GM21381 (cell line): ENCODE data around the gene STX8.

Experiments used
- ATAC-seq: cut with Tn5 transposase; IDR thresholded peaks from one replicate; pipeline ENCODE4 v1.9.1; 2021; ENCODE audit warnings: mild to moderate bottlenecking, moderate library complexity; ENCODE audit not compliant: unreplicated experiment

Gene STX8

GRCh38 chr17:9446528-9446927 is 129.1 kb downstream of the STX8 start:
- ATAC-seq, result no peak

DNA sequence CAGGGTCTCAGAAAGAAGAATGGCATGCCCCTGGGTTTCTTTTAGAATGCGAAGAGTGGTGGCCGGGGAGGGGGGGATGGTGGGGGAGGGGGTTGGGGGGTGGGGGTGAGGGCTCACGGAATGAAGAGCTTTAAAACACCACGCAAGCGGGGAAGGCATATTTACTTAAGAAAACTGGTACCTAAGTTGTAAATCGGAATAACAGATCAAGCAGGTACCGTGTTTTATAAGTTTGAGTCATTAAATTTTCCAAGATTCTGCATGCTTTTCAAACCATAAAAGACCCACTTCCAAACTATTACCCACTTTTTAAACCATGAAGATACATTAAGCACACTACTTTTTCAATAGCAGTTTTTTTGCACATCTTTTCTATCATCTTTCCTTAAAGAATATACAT is 130.2 kb downstream of the STX8 start:
- ATAC-seq, result no peak

GRCh38 chr17:9444687-9445086 is 130.9 kb downstream of the STX8 start:
- no peak for ATAC-seq

- ATAC-seq, result no peak
These were observed 131.8 kb downstream of the STX8 start for GRCh38 chr17:9443811-9444210.

GRCh38 chr17:9439851-9440250 is 135.8 kb downstream of the STX8 start:
- no peak for ATAC-seq

- ATAC-seq, result no peak
These were observed 139.0 kb downstream of the STX8 start for GRCh38 chr17:9436630-9437029.

DNA sequence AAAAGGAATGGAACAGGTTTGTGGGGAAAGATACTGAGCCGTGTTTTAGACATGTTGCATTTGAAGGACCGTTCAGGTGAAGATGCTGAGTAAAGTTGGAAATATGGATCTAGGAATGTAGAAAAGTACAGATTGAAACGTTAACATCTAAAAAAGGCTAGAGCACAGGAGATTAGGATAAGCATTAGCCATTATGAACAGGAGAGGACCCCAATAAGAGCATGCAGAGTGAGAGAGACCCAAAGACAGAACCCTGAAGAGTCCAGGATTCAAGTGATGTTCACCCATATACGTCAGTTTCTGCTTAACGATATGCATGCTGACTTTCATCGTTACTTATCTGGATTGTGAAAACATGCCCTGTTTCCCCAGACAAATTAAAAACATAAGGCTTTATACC is 140.5 kb downstream of the STX8 start:
- no peak for ATAC-seq

DNA sequence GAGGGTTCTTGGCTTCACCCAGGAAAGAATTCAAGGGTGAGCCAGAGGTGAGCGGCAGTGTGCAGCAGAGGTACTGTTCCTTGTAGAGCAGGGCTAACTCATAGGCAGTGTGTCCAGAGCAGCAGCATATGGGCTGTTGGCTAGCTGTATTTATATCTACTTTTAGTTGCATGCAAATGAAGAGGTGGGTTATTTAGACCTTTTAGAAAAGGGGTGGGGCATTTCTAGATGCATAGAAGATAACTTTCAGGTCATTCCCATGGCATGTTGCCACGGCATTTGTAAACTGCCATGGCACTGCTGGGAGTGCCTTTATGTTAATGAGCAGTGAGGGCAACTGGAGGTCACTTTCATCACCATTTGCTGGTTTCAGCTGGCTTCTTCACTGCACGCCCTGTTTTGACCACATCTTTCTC is 141.0 kb downstream of the STX8 start:
- ATAC-seq, result no peak

DNA sequence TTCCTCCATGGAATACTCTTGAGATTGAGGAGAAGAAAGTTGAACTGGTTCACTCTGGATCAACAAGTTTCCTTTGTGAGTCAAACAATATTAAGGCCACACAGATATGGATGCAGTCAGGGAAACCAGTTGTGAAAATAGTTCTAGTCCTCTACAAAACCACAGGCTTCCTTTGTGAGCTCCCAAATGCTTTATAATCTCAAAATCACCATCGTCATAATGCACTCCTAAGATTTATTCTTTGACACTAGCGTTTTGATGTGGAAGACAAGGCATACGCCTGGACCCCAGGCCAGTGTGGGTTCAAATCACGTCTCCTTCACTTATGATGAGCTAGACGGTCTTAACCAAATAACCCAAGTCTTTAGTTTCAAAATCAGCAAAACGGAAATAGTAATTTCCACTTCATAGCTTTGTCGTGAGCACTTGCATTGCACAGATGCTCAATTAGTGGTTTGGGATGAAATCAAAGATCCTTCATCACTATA is 142.6 kb downstream of the STX8 start:
- ATAC-seq, result peak; percentile 10

DNA sequence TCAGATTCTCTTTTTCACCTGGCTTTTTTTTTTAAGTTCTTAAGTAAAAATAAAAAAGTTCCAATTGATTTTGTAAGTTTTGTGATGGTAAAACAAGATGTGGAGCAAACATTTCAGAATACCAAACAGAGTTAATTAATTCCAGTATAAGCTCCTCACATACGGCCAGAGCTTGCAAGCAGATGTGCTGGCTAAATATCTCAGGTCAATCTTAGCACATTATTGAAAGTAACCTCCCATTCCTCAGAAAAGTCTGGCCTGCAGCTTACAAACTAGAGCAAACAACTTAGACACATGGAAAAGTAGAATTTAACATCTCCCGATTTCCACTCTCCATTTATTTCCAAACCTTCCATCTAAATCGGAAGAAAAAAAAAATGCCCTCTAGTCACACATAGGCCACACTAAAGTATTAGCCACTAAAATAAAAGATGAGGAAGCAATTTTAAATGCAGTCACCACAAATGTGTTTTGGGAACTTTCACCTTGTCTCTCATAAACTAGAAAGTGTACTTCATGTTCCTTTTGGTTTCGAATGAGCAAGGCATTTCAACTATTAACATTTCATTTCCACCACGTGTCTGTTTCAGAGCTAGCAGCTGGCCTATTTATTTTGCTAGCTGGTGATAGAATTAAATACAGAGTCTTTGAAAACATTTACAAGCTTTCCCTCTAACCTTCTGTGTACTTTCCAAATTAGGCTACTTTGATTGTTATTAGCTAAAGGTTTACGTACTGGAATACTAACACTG is 143.3 kb downstream of the STX8 start:
- ATAC-seq, result peak; percentile 70

- no peak for ATAC-seq
These were observed 144.0 kb downstream of the STX8 start for GRCh38 chr17:9431620-9432019.

DNA sequence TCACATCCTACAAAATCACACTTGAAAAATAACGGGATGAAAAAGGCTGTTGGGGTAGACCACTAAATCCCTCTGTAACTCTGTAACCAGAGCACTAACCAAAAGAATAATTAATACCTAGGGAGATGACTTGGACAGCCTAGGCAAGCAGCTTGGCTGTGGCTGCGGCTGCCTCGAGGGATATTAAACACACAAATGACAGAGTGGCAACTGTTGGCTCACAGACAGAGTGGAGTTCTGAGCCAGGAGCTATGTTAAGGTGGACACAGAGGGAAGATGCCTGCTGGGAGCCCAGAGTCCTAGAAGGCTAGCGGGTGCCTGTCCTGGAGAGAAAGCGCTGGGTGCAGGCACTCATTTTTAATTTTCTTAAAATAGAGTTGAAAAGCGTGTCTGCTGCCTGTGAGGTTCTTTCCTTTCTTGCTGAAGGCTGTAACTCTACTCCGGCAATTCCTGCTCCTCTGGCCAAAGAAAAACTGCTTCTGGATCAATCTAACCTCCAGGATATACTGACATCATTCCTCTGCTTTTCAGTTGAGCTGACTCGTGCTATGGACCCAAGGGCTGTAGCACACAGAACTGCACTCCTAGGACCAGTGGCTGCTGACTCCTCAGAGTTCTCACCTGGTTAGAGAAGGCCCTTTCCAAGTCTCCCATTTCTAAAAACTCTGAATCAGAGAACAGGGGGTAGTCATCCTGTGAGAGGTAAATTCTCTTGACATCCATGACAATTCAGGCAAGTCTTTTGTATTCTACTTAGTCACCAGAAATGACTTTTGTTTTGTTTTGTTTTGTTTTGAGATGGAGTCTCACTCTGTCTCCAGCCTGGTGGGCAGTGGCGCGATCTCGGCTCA is 147.9 kb downstream of the STX8 start:
- no peak for ATAC-seq

- no peak for ATAC-seq
These were observed 151.5 kb downstream of the STX8 start for GRCh38 chr17:9424071-9424640.

DNA sequence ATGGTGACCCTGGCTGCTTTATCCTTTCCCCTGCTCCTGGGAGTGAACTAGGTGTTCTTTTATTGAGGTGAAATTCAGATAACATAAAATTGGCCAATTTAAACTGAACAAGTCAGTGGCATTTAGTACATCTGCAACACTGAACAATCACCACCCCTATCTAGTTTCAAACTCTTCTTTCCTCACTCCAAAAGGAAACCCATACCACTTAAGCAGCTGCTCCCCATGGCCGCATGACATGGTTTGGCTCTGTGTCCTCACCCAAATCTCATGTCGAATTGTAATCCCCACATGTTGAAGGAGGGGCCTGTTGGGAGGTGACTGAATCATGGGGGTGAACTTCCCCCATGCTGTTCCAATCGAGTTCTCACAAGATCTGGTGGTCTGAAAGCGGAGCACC is 154.1 kb downstream of the STX8 start:
- no peak for ATAC-seq

DNA sequence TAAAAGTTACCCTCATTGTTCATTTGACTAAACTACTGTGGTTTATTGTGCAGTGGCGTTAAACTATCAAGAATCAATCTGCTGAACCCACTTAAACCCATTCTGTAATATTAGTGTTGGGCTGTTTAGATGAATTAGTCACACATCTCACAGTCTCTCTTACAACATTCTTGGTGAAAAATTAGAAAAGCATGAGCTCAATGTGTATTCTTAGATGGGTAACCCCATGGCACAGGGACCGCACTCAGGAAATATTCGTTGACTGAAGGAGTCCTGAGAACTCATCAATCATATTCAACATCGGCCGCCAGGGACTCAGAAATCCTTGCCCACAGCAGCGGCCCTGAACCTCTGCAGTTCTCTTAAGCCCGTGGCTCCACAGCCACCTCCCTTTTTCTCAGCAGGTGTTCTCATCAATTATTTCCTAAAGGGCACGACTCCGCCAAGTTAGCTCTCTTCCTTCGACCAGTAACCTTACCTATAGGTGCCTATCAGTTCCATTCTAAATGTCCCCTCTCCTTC is 155.6 kb downstream of the STX8 start:
- ATAC-seq, result no peak

GRCh38 chr17:9414471-9414870 is 161.1 kb downstream of the STX8 start:
- peak; percentile 98 for ATAC-seq

- ATAC-seq, result no peak
These were observed 164.9 kb downstream of the STX8 start for GRCh38 chr17:9410737-9411136.

DNA sequence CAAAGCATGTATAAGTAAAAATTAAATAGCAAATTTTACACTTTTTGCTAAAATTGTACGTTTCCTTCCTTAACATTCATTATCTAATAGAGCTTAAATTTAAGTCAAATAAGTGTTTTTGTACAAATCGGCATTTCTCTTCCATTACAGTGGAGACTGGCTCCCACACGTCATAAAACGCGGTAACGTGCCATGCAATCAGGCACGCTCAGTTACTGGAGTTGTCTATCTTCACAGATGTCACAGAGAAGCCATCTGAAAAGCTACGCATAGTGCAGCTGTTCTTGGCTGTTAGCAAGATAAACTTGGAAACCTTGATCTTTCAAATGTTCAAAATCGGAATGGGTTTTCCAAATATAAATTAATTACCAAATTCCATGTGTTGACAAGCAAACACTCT is 165.3 kb downstream of the STX8 start:
- no peak for ATAC-seq

- no peak for ATAC-seq
These were observed 165.7 kb downstream of the STX8 start for GRCh38 chr17:9409878-9410277.

DNA sequence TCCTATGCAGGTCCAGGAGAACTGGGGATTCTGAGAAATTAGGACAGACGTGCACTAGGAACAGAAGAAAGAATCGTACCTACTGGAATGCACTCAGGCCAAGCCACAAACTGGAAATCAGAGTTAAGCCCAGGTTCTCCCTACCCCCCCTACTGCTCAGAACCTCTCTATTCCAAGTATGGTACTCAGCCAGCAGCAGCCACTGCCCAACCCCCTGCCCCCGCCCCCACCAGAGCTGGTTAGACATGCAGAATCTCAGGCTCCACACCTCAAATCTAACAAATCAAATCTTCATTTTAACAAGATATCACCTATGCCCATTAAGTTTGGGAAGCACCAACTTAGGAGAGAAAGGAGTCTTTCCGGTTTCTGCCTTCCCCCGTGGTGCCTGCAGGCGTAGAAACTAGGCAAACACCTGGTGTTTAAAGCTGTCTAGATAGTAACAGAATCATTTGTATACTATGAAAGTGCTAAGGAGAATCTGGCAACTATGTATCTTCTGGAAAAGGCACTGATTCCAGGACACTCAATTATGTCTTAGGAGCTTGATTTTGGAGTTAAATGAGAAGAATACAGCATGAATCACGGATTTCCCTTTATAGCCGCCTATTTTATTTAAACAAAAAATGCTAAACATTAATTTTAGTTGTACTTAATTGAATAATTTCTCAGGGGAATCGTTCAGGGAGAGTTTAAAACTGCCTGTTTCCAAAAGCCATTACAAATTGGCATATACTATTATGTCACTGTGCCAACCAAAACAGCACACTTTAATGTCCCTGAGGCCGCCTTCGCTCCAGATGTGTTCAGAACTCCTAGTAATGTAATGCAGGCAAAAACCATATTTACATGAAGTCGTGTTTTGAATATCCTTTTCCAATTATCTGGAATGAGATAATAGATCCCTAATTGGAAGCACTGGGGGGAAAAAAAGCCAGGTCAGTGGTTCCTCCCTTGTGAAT is 166.5 kb downstream of the STX8 start:
- ATAC-seq, result no peak
